Activated T-helper 1 cell treated with anti-CD3 and anti-CD28 coated beads, Interleukin-12 subunit alpha, Interleukin-12 subunit beta, Interleukin-2, Interleukin-4 antibody, amounts not matched to agents 30 ng/mL and 10 ng/mL and 1 ng/mL, durations not matched to agents 14 hours and 24 hours and 36 hours (primary cell): ENCODE data around the gene TFF2. TPM values are rescaled to one million over a fixed set of nuclear protein-coding genes. Genes with fewer than 3 reads are reported as not detected.

Experiments
- DNase-seq: peaks from one replicate; pipeline ENCODE4 v3.0.0; 2021; ENCODE audit warnings: low spot score
- H3K27ac Mint-ChIP-seq: one replicate; pipeline ENCODE4 v1.8.0; 2021; ENCODE audit warnings: mild to moderate bottlenecking, mixed read lengths
- H3K27me3 Mint-ChIP-seq: one replicate; pipeline ENCODE4 v1.8.0; 2022; ENCODE audit warnings: mild to moderate bottlenecking, moderate library complexity, mixed read lengths; ENCODE audit not compliant: insufficient read depth
- H3K36me3 Mint-ChIP-seq: one replicate; pipeline ENCODE4 v1.8.0; 2021; ENCODE audit warnings: low read depth, mixed read lengths
- H3K4me1 Mint-ChIP-seq: one replicate; pipeline ENCODE4 v1.8.0; 2021; ENCODE audit warnings: low read depth, mixed read lengths
- H3K4me3 Mint-ChIP-seq: one replicate; pipeline ENCODE4 v1.8.0; 2021; ENCODE audit warnings: mild to moderate bottlenecking, moderate library complexity, mixed read lengths
- H3K9me3 Mint-ChIP-seq: one replicate; pipeline ENCODE4 v1.8.0; 2021; ENCODE audit warnings: mixed read lengths
- intact Hi-C: fragments of 100-400 bp; cut with micrococcal nuclease; formaldehyde crosslinking; loops from one replicate; pipeline ENCODE4 v1.15.1; 2024
- total RNA-seq: library from RNA; stranded (reverse); gene quantifications from 2 replicates; pipeline ENCODE4 v1.2.3, GENCODE V29; 2022

Gene TFF2
- total RNA-seq, 1 donor from 2014 or later: not detected

- Mint-ChIP-seq H3K27ac (no peak overlapping the region), H3K4me3 (no peak overlapping the region), H3K9me3 (no peaks in the 10 kb centered on the region), H3K36me3 (peaks cover 32% of the 10 kb centered on the region), H3K27me3 (no peaks in the 10 kb centered on the region), H3K4me1 (peaks cover 73% of the 10 kb centered on the region)
- intact Hi-C loops: loop anchor here (5.0 kb wide), 1 partner anchor 53 kb away; no protein-coding TSS in a partner anchor
- DNase-seq: no peak
These were observed 39.4 kb upstream of the TFF2 start for GRCh38 chr21:42390193-42390592.

- no peak for DNase-seq
- H3K36me3 Mint-ChIP-seq: peaks cover 29% of the 10 kb centered on the region
These were observed 38.6 kb upstream of the TFF2 start for GRCh38 chr21:42389449-42389835.

GRCh38 chr21:42388740-42389448 is 38.1 kb upstream of the TFF2 start:
- Mint-ChIP-seq H3K27ac (peak overlapping the region; percentile 14), H3K9me3 (no peaks in the 10 kb centered on the region), H3K4me3 (no peak overlapping the region), H3K4me1 (peaks cover 73% of the 10 kb centered on the region), H3K27me3 (no peaks in the 10 kb centered on the region), H3K36me3 (peaks cover 33% of the 10 kb centered on the region)
- intact Hi-C loops: no loop called here
- no peak for DNase-seq

More at GRCh38 chr21:42389449-42389835, 38.6 kb upstream of the TFF2 start:
- intact Hi-C loops: no loop called here
- Mint-ChIP-seq H3K4me1 (peaks cover 73% of the 10 kb centered on the region), H3K27ac (no peak overlapping the region), H3K4me3 (peak overlapping the region; percentile 4), H3K27me3 (no peaks in the 10 kb centered on the region), H3K9me3 (no peaks in the 10 kb centered on the region)

- DNase-seq: no peak
- Mint-ChIP-seq H3K4me1 (peaks cover 65% of the 10 kb centered on the region), H3K27ac (no peak overlapping the region), H3K4me3 (no peak overlapping the region), H3K27me3 (no peaks in the 10 kb centered on the region), H3K9me3 (no peaks in the 10 kb centered on the region), H3K36me3 (peaks cover 33% of the 10 kb centered on the region)
- intact Hi-C loops: no loop called here
These were observed 37.1 kb upstream of the TFF2 start for GRCh38 chr21:42387843-42388340.

GRCh38 chr21:42387164-42387563 is 36.4 kb upstream of the TFF2 start:
- peaks cover 35% of the 10 kb centered on the region for H3K36me3 Mint-ChIP-seq
- no peak overlapping the region for H3K4me3 Mint-ChIP-seq
- no peak overlapping the region for H3K27ac Mint-ChIP-seq
- peaks cover 59% of the 10 kb centered on the region for H3K4me1 Mint-ChIP-seq
- intact Hi-C loops: no loop called here
- peaks cover 6% of the 10 kb centered on the region for H3K9me3 Mint-ChIP-seq
- DNase-seq: no peak
- no peaks in the 10 kb centered on the region for H3K27me3 Mint-ChIP-seq

- peaks cover 15% of the 10 kb centered on the region for H3K9me3 Mint-ChIP-seq
- peaks cover 36% of the 10 kb centered on the region for H3K36me3 Mint-ChIP-seq
- H3K4me1 Mint-ChIP-seq: peaks cover 59% of the 10 kb centered on the region
- no peaks in the 10 kb centered on the region for H3K27me3 Mint-ChIP-seq
- intact Hi-C loops: no loop called here
- H3K27ac Mint-ChIP-seq: no peak overlapping the region
- no peak for DNase-seq
- H3K4me3 Mint-ChIP-seq: no peak overlapping the region
These were observed 35.3 kb upstream of the TFF2 start for GRCh38 chr21:42386034-42386591.

GRCh38 chr21:42385619-42386018 is 34.8 kb upstream of the TFF2 start:
- Mint-ChIP-seq H3K27ac (no peak overlapping the region), H3K27me3 (no peaks in the 10 kb centered on the region), H3K4me3 (no peak overlapping the region), H3K4me1 (peaks cover 54% of the 10 kb centered on the region), H3K36me3 (peaks cover 38% of the 10 kb centered on the region), H3K9me3 (peaks cover 15% of the 10 kb centered on the region)
- DNase-seq: no peak
- intact Hi-C loops: no loop called here

- H3K4me1 Mint-ChIP-seq: peaks cover 48% of the 10 kb centered on the region
- H3K4me3 Mint-ChIP-seq: no peak overlapping the region
- peaks cover 15% of the 10 kb centered on the region for H3K9me3 Mint-ChIP-seq
- no peak for DNase-seq
- H3K36me3 Mint-ChIP-seq: peaks cover 43% of the 10 kb centered on the region
- peak overlapping the region; percentile 41 for H3K27ac Mint-ChIP-seq
- H3K27me3 Mint-ChIP-seq: no peaks in the 10 kb centered on the region
- intact Hi-C loops: no loop called here
These were observed 34.2 kb upstream of the TFF2 start for GRCh38 chr21:42384989-42385388.

- Mint-ChIP-seq H3K27ac (no peak overlapping the region), H3K27me3 (no peaks in the 10 kb centered on the region), H3K4me1 (peaks cover 41% of the 10 kb centered on the region), H3K9me3 (peaks cover 15% of the 10 kb centered on the region), H3K4me3 (no peak overlapping the region), H3K36me3 (peaks cover 43% of the 10 kb centered on the region)
- DNase-seq: no peak
- intact Hi-C loops: no loop called here
These were observed 33.6 kb upstream of the TFF2 start for GRCh38 chr21:42384156-42384945.

GRCh38 chr21:42383331-42383730 is 32.5 kb upstream of the TFF2 start:
- intact Hi-C loops: no loop called here
- no peak for DNase-seq
- H3K36me3 Mint-ChIP-seq: peaks cover 39% of the 10 kb centered on the region
- H3K27ac Mint-ChIP-seq: no peak overlapping the region
- H3K4me1 Mint-ChIP-seq: peaks cover 31% of the 10 kb centered on the region
- no peak overlapping the region for H3K4me3 Mint-ChIP-seq
- H3K27me3 Mint-ChIP-seq: no peaks in the 10 kb centered on the region
- peaks cover 15% of the 10 kb centered on the region for H3K9me3 Mint-ChIP-seq

GRCh38 chr21:42382915-42383314 is 32.1 kb upstream of the TFF2 start:
- no peak overlapping the region for H3K27ac Mint-ChIP-seq
- H3K27me3 Mint-ChIP-seq: no peaks in the 10 kb centered on the region
- intact Hi-C loops: no loop called here
- H3K9me3 Mint-ChIP-seq: peaks cover 15% of the 10 kb centered on the region
- no peak for DNase-seq
- peaks cover 37% of the 10 kb centered on the region for H3K36me3 Mint-ChIP-seq
- no peak overlapping the region for H3K4me3 Mint-ChIP-seq
- H3K4me1 Mint-ChIP-seq: peaks cover 27% of the 10 kb centered on the region

- Mint-ChIP-seq H3K27me3 (no peaks in the 10 kb centered on the region), H3K9me3 (peaks cover 15% of the 10 kb centered on the region), H3K4me3 (no peak overlapping the region), H3K36me3 (peaks cover 32% of the 10 kb centered on the region), H3K27ac (peak overlapping the region; percentile 23), H3K4me1 (peaks cover 13% of the 10 kb centered on the region)
- DNase-seq: no peak
- intact Hi-C loops: no loop called here
These were observed 30.7 kb upstream of the TFF2 start for GRCh38 chr21:42381347-42381984.
